NCI-H2081 (cell line): ENCODE results near the gene HSPA9.
"Not testable (repeated sequence)": the region's sequence is repeated elsewhere in the genome, so short reads cannot be mapped to it uniquely, and the experiment has no call there.

Experiments
- DNase-seq, 2 experiments: peaks; one replicate each; lab custom pipeline; 2025; lab: John Stamatoyannopoulos, UW

Gene HSPA9

GRCh38 chr5:138529812-138530211, 45.4 kb downstream of the HSPA9 start:
- DNase-seq: no peak

GRCh38 chr5:138528744-138529469, 46.3 kb downstream of the HSPA9 start:
- no peak for DNase-seq

- DNase-seq: no peak
Measured at GRCh38 chr5:138528208-138528607, 47.0 kb downstream of the HSPA9 start.

GRCh38 chr5:138527170-138527569, 48.0 kb downstream of the HSPA9 start:
- DNase-seq: no peak

- no peak for DNase-seq
Measured at GRCh38 chr5:138523406-138523805, 51.8 kb downstream of the HSPA9 start.

GRCh38 chr5:138520971-138521370, 54.2 kb downstream of the HSPA9 start:
- no peak for DNase-seq

- no peak for DNase-seq
Measured at GRCh38 chr5:138517437-138517836, 57.8 kb downstream of the HSPA9 start.

- DNase-seq: no peak
Measured at GRCh38 chr5:138515556-138516245, 59.5 kb downstream of the HSPA9 start.

- DNase-seq: no peak
Measured at GRCh38 chr5:138514021-138514420, 61.2 kb downstream of the HSPA9 start.

- DNase-seq: no peak
Measured at GRCh38 chr5:138508958-138509357, 66.2 kb downstream of the HSPA9 start.

GRCh38 chr5:138507485-138507884, 67.7 kb downstream of the HSPA9 start:
- DNase-seq: not testable (repeated sequence)

- DNase-seq: no peak
Measured at GRCh38 chr5:138506370-138507306, 68.6 kb downstream of the HSPA9 start.

- no peak for DNase-seq
Measured at GRCh38 chr5:138504799-138505198, 70.4 kb downstream of the HSPA9 start.
